Activated CD4-positive, alpha-beta T cell treated with anti-CD3 and anti-CD28 coated beads, Interleukin-2, Interleukin-4, amounts not matched to agents 100 ng/mL and 50 ng/mL, durations not matched to agents 16 hours and 8 hours (primary cell): ENCODE data around the gene RAB17.
"Not testable (repeated sequence)": the region's sequence is repeated elsewhere in the genome, so short reads cannot be mapped to it uniquely, and the experiment has no call there.

ENCODE experiments used
- DNase-seq: peaks from one replicate; pipeline ENCODE4 v3.0.0-alpha.2; 2020; ENCODE audit warnings: low spot score

RAB17 gene

GRCh38 chr2:237624565-237624964 is 34.0 kb upstream of the RAB17 start:
- no peak for DNase-seq

GRCh38 chr2:237623428-237624403 is 33.2 kb upstream of the RAB17 start:
- no peak for DNase-seq

- no peak for DNase-seq
These were observed 27.9 kb upstream of the RAB17 start for GRCh38 chr2:237618449-237618848.

- no peak for DNase-seq
These were observed 27.1 kb upstream of the RAB17 start for GRCh38 chr2:237617587-237617982.

GRCh38 chr2:237616734-237617586 is 26.4 kb upstream of the RAB17 start:
- DNase-seq, result no peak

GRCh38 chr2:237616373-237616733 is 25.8 kb upstream of the RAB17 start:
- DNase-seq, result no peak

- DNase-seq, result no peak
These were observed 25.2 kb upstream of the RAB17 start for GRCh38 chr2:237615631-237616249.

GRCh38 chr2:237614151-237614720 is 23.7 kb upstream of the RAB17 start:
- DNase-seq, result no peak

- DNase-seq, result no peak
These were observed 23.1 kb upstream of the RAB17 start for GRCh38 chr2:237613679-237614078.

GRCh38 chr2:237612527-237613357 is 22.2 kb upstream of the RAB17 start:
- DNase-seq, result no peak

GRCh38 chr2:237606522-237606921 is 16.0 kb upstream of the RAB17 start:
- DNase-seq, result not testable (repeated sequence)

- DNase-seq, result no peak
These were observed 14.4 kb upstream of the RAB17 start for GRCh38 chr2:237604960-237605359.

- no peak for DNase-seq
These were observed 13.9 kb upstream of the RAB17 start for GRCh38 chr2:237604391-237604790.

- DNase-seq, result peak; percentile 51
These were observed 13.3 kb upstream of the RAB17 start for GRCh38 chr2:237603718-237604362.

GRCh38 chr2:237603049-237603717 is 12.6 kb upstream of the RAB17 start:
- DNase-seq, result no peak

GRCh38 chr2:237602409-237602808 is 11.9 kb upstream of the RAB17 start:
- DNase-seq, result no peak

GRCh38 chr2:237601453-237602116 is 11.1 kb upstream of the RAB17 start:
- no peak for DNase-seq

- DNase-seq, result no peak
These were observed 9.8 kb upstream of the RAB17 start for GRCh38 chr2:237600205-237600846.
